GM18505 (cell line): ENCODE results near the gene ST6GALNAC4.

Experiments used
- ATAC-seq: cut with Tn5 transposase; IDR thresholded peaks from one replicate; pipeline ENCODE4 v1.9.1; 2021; ENCODE audit not compliant: unreplicated experiment
- POLR2A ChIP-seq: IDR thresholded peaks from 4 replicates; pipeline ENCODE4 v1.6.1; 2011; ENCODE audit warnings: borderline replicate concordance; ENCODE audit not compliant: insufficient read depth, insufficient read length; ENCODE audit errors: extremely low read depth

Gene ST6GALNAC4

GRCh38 chr9:127941961-127942215, 25.0 kb upstream of the ST6GALNAC4 start:
- no peak for ATAC-seq
- no peak for TF ChIP-seq POLR2A

- ATAC-seq = no peak
- no peak for TF ChIP-seq POLR2A
Observed at GRCh38 chr9:127941062-127941960, 24.5 kb upstream of the ST6GALNAC4 start.

- no peak for ATAC-seq
- TF ChIP-seq POLR2A = no peak
Observed at GRCh38 chr9:127940593-127940992, 23.8 kb upstream of the ST6GALNAC4 start.

- ATAC-seq = no peak
- TF ChIP-seq POLR2A = no peak
Observed at GRCh38 chr9:127938298-127938690, 21.5 kb upstream of the ST6GALNAC4 start.

- ATAC-seq = peak; percentile 86
- peak; percentile 84 for TF ChIP-seq POLR2A
Observed at GRCh38 chr9:127937388-127938297, 20.8 kb upstream of the ST6GALNAC4 start, which contains the start of gene DPM2. DPM2 (minus strand) TSS chr9:127937854; CDS start chr9:127937820, 34 bp downstream.

- no peak for ATAC-seq
Observed at GRCh38 chr9:127937056-127937387, 20.2 kb upstream of the ST6GALNAC4 start.

GRCh38 chr9:127936347-127936852, 19.6 kb upstream of the ST6GALNAC4 start:
- no peak for TF ChIP-seq POLR2A
- no peak for ATAC-seq

More at GRCh38 chr9:127937056-127937387, 20.2 kb upstream of the ST6GALNAC4 start:
- TF ChIP-seq POLR2A = no peak

- no peak for TF ChIP-seq POLR2A
- no peak for ATAC-seq
Observed at GRCh38 chr9:127935765-127936221, 19.0 kb upstream of the ST6GALNAC4 start.

GRCh38 chr9:127934986-127935385, 18.1 kb upstream of the ST6GALNAC4 start:
- no peak for TF ChIP-seq POLR2A
- no peak for ATAC-seq

- no peak for ATAC-seq
- no peak for TF ChIP-seq POLR2A
Observed at GRCh38 chr9:127934248-127934647, 17.4 kb upstream of the ST6GALNAC4 start.

- TF ChIP-seq POLR2A = no peak
- ATAC-seq = peak; percentile 17
Observed at GRCh38 chr9:127931092-127931881, 14.4 kb upstream of the ST6GALNAC4 start.

- no peak for TF ChIP-seq POLR2A
- ATAC-seq = peak; percentile 65
Observed at GRCh38 chr9:127930231-127931091, 13.6 kb upstream of the ST6GALNAC4 start, which contains the start of gene PIP5KL1. PIP5KL1 (minus strand) TSS chr9:127930777; CDS start chr9:127930752, 25 bp downstream.
